WERI-Rb-1 (cell line): Measurements from ENCODE around the gene ARHGAP23.
"Not testable (repeated sequence)": the region's sequence is repeated elsewhere in the genome, so short reads cannot be mapped to it uniquely, and the experiment has no call there.

ENCODE experiments used
- DNase-seq: peaks from one replicate; pipeline ENCODE4 v3.0.0-alpha.2; 2020
- H3K27ac ChIP-seq: fragments of 250-450 bp; sonication (Bioruptor Pico); 2 replicates; pipeline ENCODE4 v1.5.1; 2020; ENCODE audit warnings: mild to moderate bottlenecking, moderate library complexity
- H3K27me3 ChIP-seq: fragments of 250-450 bp; sonication (Bioruptor Pico); 2 replicates; pipeline ENCODE4 v1.5.1; 2021; ENCODE audit warnings: mild to moderate bottlenecking, low read depth, moderate library complexity; ENCODE audit not compliant: insufficient read depth, severe bottlenecking
- H3K36me3 ChIP-seq: fragments of 250-450 bp; sonication (Bioruptor Pico); 2 replicates; pipeline ENCODE4 v1.5.1; 2020; ENCODE audit warnings: mild to moderate bottlenecking, moderate library complexity
- H3K4me3 ChIP-seq: 2 replicates; pipeline ENCODE4 v1.5.1; 2011; ENCODE audit warnings: low read depth, mild to moderate bottlenecking, control low read depth, low read length
- H3K9me3 ChIP-seq: fragments of 250-450 bp; sonication (Bioruptor Pico); 2 replicates; pipeline ENCODE4 v1.5.1; 2021; ENCODE audit warnings: mild to moderate bottlenecking, moderate library complexity; ENCODE audit not compliant: severe bottlenecking
- TF ChIP-seq, protein P1 (sequence below): IDR thresholded peaks from 2 replicates; pipeline ENCODE4 v1.5.1; 2011; ENCODE audit warnings: low read depth, mild to moderate bottlenecking, control low read depth, inconsistent platforms, low read length

ARHGAP23 gene

DNA sequence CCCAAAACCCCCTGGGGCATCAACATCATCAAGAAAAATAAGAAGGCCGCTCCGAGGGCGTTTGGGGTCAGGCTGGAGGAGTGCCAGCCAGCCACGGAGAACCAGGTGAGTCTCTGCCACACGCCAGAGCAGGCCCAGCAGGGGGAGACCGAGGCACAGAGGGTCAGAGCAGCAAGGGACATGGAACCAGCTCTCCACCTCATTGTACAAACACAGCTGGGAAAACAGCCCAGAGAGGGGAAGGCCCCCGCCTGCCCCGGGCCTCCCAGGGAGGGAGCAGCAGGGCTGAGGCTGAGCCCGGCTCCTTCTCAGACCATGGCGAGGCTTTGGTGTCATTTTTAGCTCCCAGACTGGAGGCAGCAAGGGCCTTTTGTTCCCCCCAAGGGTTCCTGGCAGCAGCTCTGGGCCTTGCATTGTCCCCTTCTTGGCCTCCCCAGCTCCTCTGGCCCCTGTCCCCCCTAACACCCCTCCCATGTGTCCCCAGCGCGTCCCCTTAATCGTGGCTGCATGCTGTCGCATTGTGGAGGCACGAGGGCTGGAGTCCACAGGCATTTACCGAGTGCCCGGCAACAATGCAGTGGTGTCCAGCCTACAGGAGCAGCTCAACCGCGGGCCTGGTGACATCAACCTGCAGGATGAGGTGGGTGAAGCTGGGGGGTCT is 53.9 kb downstream of the ARHGAP23 start:
- not testable (repeated sequence) for H3K27ac ChIP-seq, H3K27me3 ChIP-seq, H3K9me3 ChIP-seq, H3K36me3 ChIP-seq, H3K4me3 ChIP-seq, DNase-seq

DNA sequence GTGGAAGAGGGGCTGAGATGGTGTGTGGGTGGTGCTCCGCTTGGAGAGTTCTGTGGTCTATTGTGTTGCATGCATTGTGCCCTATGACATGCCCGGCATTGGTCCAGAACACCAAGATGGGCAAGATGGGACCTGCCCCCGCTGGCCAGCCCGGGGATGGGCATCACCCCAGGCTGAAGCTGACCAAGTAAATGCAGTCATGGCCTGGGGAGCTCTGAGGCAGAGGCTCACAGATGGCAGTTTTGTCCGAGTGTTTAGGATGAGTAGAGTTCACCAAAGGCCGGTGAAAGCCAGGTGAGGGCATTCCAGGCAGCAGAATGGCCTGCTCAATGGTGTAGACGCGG is 54.4 kb downstream of the ARHGAP23 start:
- H3K27me3 ChIP-seq, DNase-seq, H3K27ac ChIP-seq: not testable (repeated sequence)

DNA sequence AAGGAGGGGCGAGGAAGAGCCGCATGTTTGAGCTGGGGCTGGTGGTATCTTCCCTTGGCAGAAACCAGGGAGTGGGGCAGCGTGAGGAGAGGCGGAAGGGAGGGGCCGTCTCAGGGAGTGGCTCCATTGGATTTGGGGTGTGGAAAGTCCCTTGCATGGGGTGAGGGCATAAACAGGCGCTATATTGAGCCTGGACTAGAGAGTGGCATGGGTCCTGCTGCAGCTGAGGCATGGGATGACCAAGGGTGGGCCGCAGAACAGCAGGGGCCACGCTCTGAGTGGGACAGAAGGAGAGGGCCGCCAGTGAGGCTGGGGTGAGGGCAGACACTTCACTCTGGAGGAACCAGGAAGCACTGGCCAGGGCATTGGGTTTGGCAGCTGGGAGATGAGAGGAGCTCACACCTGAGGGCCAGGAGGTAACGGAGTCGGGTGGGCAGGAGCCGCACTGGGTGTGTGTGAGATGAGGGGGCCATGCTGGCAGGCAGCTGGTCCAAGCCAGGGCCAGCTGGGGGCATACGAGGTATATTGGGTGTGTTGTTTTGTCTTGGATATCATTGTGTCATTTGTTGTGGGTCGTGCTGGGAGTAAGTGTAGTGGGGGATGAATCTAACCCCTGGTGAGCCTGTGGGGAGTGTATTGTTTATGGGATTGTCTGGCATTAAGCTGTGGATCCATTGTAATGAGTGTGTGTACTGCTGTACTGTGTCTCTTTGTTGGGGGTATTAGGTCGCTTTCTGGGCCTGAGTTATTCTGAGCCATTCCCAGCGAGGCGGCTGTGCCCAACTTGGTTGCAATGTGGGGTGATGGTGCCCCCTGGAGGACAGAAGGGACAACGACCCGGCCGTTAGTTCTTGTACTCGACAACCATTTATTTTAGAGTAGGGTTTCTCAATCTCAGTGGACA is 56.2 kb downstream of the ARHGAP23 start:
- H3K27me3 ChIP-seq, H3K36me3 ChIP-seq, H3K4me3 ChIP-seq, H3K9me3 ChIP-seq, H3K27ac ChIP-seq: not testable (repeated sequence)
- TF ChIP-seq, protein P1, sequence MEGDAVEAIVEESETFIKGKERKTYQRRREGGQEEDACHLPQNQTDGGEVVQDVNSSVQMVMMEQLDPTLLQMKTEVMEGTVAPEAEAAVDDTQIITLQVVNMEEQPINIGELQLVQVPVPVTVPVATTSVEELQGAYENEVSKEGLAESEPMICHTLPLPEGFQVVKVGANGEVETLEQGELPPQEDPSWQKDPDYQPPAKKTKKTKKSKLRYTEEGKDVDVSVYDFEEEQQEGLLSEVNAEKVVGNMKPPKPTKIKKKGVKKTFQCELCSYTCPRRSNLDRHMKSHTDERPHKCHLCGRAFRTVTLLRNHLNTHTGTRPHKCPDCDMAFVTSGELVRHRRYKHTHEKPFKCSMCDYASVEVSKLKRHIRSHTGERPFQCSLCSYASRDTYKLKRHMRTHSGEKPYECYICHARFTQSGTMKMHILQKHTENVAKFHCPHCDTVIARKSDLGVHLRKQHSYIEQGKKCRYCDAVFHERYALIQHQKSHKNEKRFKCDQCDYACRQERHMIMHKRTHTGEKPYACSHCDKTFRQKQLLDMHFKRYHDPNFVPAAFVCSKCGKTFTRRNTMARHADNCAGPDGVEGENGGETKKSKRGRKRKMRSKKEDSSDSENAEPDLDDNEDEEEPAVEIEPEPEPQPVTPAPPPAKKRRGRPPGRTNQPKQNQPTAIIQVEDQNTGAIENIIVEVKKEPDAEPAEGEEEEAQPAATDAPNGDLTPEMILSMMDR, result peak; percentile 66
- peak; percentile 75 for DNase-seq

More for the DNA sequence above, 54.4 kb downstream of the ARHGAP23 start:
- H3K9me3 ChIP-seq, H3K36me3 ChIP-seq, H3K4me3 ChIP-seq: not testable (repeated sequence)

DNA sequence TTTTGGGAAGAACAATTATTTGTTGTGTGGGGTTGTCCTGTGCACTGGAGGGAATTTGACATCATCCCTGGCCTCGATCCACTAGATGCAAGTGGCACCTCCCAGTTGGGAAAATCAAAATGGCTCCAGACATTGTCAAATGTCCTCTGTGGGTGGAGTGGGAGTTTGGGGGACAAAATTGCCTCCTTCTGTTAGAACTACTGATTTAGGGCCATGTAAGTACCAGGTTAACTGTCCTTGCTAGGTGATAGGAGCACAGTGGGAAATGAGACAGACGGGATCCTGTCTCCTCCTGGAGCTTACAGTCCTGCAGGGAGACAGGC is 56.8 kb downstream of the ARHGAP23 start:
- TF ChIP-seq, protein P1, result no peak
- no peak overlapping the region for H3K27ac ChIP-seq
- H3K4me3 ChIP-seq, result no peak overlapping the region

DNA sequence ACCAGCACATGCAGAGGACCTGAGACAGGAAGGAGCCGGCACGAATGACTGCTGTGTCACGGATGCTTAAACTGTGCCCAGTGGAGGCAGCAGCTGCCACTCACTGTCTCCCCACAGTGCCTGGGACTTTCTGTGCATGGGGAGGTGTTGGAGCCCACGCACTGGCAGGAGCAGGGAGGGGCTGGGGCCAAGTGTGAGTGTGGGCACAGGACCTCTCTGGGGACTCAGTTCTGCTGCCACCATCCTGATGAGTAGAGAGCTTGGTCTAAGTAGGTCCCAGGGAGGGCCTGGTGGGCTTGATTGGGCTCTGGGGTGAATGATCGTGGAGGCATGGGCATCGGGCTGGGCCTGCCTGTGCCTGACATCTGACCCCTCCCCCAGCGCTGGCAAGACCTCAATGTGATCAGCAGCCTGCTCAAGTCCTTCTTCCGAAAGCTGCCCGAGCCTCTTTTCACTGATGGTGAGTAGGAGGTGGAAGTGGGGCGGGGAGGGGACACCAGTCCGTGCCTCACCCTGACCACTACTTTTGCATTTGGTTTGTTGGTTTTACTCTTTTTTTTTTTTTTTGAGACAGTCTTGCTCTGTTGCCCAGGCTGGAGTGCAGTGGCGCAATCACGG is 57.5 kb downstream of the ARHGAP23 start:
- DNase-seq, H3K36me3 ChIP-seq, H3K27me3 ChIP-seq, H3K27ac ChIP-seq, H3K9me3 ChIP-seq, H3K4me3 ChIP-seq: not testable (repeated sequence)

More for the DNA sequence above, 56.8 kb downstream of the ARHGAP23 start:
- no peak for DNase-seq
- H3K9me3 ChIP-seq, result no peaks in the 10 kb centered on the region
- H3K36me3 ChIP-seq, result no peaks in the 10 kb centered on the region
- no peaks in the 10 kb centered on the region for H3K27me3 ChIP-seq

DNA sequence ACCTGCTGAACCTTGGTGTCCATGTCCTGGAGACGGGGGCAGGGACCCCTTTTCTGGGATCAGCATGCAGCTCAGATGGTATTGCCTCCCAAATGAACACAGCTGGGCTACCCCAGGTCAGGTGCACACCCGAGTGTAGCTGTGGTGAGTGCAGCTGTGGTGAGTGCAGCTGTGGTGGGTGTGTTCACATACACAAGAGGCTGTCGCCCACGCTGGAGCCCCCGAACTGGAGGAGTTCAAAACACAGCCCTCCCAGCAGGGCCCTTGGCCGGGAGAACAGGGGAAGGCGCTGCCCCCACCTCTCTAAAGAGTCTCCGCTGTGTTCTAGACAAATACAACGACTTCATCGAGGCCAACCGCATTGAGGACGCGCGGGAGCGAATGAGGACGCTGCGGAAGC is 61.5 kb downstream of the ARHGAP23 start:
- DNase-seq, H3K9me3 ChIP-seq, H3K27me3 ChIP-seq, H3K27ac ChIP-seq, H3K36me3 ChIP-seq, H3K4me3 ChIP-seq: not testable (repeated sequence)

DNA sequence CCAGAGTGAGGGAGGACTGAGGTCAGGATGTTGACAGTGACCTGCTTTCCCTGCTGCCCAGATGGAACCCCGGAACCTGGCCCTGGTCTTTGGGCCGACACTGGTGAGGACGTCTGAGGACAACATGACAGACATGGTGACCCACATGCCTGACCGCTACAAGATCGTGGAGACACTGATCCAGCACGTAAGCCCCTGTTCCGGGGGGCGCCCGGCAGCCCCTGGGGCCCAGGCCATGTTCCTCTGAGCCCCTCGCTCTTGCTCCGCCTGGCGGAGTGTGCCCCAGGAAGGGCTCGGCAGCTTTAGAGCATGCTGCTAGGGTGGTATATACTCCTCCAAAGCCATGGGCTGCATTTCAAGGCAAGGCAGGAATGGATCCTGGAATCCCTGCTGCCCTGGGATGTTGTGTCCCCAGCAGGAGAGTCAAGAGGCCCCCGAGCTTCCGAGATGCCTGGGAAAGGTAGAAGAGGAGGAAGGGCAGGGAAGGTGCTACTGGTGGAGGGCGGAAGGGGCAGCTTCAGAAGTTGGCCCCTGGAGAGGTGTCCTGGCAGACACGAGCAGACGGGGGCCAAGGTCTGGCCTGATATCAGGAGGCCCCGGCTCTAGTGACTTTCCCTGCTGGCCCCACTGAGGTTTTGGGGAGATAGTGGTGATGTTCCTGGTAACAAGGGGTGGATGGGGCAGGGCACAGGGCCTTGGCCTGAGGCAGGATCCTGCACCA is 63.2 kb downstream of the ARHGAP23 start:
- not testable (repeated sequence) for H3K9me3 ChIP-seq, H3K4me3 ChIP-seq, DNase-seq, H3K36me3 ChIP-seq, H3K27ac ChIP-seq, H3K27me3 ChIP-seq
